ENCODE data around the gene SLC25A29.
"Not testable (repeated sequence)": the region's sequence is repeated elsewhere in the genome, so short reads cannot be mapped to it uniquely, and the experiment has no call there.

SLC25A29 gene

DNA sequence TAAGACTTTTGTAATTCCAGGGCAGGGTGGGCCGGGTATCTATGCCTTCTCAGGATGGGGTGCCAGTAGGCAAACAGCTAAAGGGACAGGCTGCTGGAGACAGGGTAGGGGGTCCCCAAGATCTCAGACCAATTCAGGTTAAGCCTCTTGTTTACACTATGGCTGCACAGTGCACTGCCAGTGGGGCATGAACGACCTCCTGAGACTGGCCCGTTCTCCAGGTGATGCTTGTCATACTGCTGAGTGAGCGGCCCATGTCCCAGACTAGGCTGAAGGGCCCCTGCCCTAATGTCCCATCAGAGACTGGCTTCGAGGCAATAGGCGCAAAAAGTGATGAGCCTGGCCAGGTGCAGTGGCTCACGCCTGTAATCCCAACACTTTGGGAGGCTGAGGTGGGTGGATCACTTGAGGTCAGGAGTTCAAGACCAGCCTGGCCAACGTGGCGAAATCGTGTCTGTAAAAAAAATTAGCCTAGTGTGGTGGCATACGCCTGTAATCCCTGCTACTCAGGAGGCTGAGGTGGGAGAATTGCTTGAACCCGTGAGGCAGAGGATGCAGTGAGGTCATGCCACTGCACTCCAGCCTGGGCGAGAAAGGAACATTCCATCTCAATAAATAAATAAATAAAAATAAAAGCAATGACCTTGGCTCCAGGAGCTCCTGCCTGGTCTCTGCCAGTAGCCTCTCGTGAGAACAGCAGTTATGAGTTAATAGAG is 12.6 kb downstream of the SLC25A29 start:
- DNase-seq (ENCODE audit: low spot score), result no peak

GRCh38 chr14:100292776-100293461 is 13.3 kb downstream of the SLC25A29 start:
- DNase-seq (ENCODE audit: low spot score), result no peak

DNA sequence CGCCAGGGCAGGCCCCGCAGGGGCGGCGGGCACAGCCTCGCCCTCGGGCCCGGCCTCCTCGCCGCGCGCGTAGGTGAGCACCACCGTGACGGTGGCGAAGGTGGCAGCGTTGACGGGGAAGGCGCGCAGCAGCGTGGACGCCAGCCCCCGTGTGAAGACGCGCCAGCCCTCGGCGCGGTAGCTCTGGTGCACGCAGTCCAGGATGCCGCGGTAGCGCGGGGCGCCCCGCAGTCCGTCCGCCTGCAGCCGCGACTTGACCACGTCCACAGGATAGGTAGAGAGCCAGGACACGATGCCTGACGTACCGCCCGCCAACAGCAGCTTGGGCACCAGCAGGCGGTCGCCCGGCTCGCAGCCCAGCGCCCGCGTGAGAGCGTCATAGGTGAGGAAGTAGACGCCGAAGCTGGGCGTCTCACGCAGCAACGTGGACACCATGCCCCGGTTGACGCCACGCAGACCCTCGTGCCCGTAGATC is 13.9 kb downstream of the SLC25A29 start:
- DNase-seq (ENCODE audit: low spot score), result no peak

DNA sequence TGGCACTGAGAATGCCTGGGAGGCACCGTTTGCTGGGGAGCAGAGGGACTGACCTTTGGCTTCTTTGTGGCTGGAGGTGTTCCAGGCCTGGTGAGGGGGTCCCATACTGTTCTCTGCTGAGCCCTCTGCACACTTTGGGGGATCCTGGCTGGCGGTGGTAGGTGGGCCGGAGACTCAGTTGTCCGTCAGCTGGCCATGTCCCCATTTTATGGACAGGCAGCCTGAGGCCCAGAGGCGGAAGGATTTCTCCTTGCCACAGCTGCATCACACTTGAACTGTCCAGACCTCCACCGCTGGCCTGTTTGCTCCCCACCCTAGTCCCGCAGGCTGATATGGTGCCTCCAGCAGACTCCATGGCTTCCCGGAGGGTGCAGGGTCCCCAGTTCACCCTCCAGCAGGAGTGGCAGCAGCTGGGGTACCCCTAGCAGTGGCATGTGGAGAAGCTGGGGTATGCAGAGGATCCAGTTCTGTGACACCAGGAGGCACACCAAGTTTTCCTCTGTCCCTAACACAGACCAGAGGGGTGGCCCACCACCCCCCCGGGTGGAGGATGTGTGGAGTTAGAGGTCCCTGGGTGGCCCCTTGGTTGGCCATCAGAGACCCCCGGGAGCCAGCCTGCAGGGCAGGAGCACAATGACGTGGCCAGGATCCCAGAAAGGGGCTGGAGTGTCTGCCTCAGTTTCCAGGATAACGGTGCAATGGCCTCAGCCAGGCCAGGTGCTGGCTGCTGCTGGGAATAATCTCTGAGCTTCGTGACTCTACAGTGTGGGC is 14.8 kb downstream of the SLC25A29 start:
- no peak for DNase-seq (ENCODE audit: low spot score)

GRCh38 chr14:100290607-100291304 is 15.5 kb downstream of the SLC25A29 start:
- no peak for DNase-seq (ENCODE audit: low spot score)

DNA sequence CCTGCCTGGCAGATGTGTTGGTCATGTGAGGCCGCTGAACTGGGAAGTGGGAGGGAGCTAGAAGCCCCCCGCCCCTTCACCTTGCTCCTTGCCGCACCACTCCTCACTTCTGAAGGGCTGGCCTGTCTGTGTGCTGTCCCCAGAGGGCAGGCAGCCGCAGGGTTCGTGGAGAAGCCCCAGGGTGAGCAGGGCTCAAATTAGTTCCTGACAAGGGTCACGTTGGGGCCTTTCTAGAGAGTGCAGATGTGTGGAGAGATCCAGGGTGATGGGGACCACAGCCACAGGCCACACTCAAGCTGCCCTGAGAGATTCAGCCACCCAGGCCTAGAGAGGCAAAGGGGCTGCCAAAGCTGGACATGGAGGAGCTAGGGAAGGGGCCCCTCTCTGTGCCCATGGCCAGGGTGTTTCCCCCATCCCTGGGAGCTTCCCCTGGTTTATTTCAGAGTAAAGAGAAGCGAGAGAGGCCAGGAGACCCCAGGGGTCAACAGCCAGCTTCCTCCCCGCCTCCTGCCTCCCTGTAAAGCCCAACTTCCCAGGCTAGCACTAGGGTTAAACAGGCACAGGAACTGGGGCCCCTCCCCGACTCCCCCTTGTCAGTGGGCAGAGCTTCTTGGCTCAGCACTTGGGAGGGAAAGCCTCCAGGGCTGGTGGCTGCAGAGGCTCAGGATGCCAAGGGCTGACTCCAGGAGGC is 16.2 kb downstream of the SLC25A29 start:
- DNase-seq (ENCODE audit: low spot score), result no peak

- DNase-seq (ENCODE audit: low spot score), result no peak
Observed at GRCh38 chr14:100288382-100289185, 17.7 kb downstream of the SLC25A29 start.

- not testable (repeated sequence) for DNase-seq (ENCODE audit: low spot score)
Observed at GRCh38 chr14:100287998-100288295, 18.3 kb downstream of the SLC25A29 start.

DNA sequence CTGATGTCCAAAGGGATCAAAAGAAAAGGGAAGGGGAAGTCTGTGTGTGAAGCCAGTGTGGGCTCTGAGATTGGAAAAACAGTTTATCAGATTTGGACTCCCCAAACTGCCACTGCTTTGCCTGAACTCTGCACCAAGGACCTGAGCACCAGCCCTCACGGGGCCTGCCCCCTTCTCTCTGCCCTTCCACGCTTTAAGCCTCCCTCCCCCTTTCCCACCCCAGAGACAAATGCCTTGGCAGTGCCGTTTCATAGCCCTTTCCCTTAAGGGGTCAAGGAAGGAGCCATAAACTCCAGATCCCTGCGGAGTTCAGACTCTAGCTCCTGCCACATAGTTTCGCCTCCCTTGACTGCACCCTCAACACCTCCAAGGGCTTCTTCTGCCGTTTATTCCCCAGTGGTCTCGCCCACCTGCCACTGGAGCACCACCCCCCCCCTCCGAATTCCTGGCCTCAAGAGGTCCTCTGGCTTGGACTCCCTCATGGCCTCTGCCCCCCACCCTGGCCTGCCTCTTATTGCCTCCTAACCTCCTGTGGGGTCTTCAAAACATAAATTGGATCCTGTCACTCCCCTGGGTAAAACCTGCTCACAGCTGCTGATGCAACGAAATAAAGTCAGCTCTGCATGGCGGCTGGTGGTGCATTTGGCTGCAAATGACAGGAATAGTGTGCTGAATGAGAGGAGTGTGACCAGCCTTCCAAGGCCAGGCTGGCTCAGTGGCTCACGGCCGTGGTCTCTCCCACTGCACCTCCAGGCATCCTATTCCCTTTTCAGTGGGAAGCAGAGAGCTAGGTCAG is 18.8 kb downstream of the SLC25A29 start:
- no peak for DNase-seq (ENCODE audit: low spot score)

- no peak for DNase-seq (ENCODE audit: low spot score)
Observed at GRCh38 chr14:100286484-100287191, 19.6 kb downstream of the SLC25A29 start.

GRCh38 chr14:100285913-100286400 is 20.3 kb downstream of the SLC25A29 start:
- no peak for DNase-seq (ENCODE audit: low spot score)

DNA sequence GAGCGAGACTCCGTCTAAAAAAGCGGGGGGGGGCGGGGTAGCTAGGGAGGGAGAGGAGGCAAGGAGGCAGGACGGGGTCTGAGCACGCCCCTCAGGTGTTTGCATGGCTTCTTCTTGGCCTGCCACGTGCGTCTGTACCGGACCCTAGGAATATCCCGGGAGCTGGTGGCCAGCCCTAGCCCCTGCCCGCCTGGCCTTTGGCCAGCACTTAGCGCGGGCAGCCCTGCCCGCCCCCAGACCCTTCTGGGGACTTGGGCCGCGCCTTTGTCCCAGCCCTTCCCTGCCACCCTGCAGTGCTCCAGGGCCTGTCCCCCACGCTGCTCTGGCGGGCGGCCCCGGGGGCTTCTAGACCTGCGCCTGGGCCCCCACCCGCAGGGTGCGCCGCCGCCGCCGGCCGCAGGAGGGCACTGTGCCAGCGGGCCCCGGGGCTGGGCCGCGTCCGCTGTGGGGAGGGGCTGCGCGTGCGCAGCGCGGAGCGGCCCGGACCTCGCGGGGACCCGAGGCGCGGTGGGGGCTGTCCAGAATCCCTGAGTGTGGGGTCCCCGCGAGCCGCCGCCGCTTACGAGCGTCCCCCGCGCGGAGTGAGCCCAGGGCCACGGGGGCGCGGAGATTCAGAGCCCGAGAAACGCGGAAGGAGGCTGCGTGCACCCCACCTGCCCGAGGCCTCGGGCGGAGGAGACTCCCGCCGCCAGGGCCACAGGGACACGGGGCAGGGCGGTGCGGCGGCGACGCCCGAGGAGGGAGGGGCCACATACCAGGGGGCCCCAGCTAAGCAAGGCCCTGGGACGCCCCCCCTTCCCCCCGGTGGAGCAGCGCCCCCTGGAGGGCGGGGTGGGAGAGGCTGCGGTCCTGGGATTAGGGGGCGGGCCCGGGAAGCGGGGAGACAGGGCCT is 21.0 kb downstream of the SLC25A29 start:
- DNase-seq (ENCODE audit: low spot score), result peak; percentile 63

DNA sequence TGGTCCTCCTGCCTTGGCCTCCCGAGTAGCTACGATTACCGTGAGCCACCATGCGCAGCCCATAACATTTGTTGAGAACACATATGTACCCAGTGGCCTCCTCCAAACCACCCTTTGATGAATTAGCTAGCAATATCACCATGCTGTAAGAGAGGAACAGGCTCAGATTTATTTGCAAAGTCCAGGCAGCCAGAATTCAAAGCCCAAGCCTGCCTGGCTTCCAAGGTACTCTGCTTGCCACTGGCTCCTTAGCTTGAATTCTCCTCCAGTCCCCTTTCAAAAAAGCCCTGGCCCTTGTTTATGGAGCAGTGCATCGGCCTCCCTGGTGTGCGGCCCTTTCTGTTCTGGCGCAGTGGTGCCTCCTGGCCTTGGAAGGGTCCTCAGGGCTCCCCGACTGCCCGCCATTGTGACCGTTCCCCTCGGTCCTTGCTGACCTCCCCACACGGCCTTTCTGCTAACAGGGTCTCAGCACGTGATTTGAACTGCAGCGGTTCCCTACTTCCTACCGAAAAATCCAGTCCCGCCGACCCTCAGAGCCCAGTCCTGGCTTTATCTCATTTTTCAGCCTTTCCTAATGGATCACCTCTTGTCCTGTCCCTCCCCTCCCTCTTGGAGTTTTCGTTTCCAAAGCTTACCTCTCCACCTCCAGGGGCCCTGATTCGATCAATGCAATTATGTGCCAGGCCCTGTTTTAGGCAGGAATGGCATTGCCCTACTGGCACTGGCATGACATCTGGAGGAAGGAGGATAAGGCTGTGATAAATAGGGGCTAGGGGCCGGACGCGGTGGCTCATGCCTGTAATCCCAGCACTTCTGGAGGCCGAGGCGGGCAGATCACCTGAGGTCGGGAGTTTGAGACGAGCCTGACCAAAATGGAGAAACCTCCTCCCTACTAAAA is 22.0 kb downstream of the SLC25A29 start:
- no peak for DNase-seq (ENCODE audit: low spot score)

DNA sequence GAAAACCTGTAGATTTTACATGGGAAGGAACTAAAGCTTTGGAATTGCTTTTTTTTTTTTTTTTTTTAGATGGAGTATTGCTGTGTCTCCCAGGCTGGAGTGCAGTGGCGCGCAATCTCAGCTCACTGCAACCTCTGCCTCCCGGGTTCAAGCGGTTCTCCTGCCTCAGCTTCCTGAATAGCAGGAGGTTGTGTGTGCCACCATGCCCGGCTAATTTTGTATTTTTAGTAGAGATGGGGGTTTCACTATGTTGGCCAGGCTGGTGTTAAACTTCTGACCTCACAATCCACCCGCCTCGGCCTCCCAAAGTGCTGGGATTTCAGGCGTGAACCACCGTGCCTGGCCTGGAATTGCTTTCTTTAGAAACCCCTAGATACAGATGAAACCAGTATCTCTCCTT is 22.8 kb downstream of the SLC25A29 start:
- DNase-seq (ENCODE audit: low spot score), result not testable (repeated sequence)

DNA sequence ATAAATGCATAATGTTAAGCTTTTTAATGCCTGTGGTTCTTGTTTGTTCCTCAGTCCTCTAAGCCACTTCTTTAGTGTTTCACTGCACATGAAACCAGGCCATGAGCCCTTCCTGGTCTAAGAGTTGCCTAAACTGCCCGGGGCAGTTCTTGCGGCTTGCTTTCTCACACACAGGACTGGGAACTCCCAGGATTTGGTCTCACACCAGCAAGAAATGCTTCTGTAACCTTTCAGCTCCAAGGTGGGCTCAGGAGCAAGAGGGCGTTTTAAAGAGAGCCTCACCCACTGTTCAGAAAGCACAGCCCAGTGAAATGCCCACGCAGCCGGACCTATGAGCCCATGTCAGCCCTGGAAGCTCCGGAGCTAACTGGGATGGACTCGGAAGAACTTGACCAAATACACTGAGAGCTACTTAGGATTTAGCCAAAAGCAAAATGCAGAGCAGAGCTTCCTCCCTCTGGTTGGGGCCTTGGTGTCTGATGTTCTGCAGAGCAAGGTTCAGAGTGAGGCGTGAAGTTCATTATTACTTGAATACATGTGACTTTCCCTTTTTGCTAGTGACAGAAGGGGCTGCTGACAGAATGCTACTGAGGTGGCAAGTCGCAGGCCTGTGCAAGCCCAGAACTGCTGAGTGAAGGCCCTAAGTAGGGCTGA is 23.4 kb downstream of the SLC25A29 start:
- DNase-seq (ENCODE audit: low spot score), result no peak

DNA sequence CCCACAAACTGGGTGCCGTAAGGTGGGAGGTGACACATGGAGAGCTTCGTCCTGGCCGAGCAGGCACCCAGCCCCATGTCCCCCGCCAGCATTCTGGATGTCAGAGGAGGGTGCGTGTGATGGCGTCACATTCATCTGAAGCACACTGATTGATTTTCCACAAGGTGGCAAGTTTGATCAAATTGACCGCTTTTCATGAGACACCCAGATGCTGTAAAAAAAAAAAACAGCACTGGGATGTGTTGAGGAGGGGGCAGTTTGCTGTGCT is 24.2 kb downstream of the SLC25A29 start:
- no peak for DNase-seq (ENCODE audit: low spot score)

All from RKO (cell line).